K562 (cell line): ENCODE data around the gene ISY1.

ENCODE experiments used
- ATF1 ChIP-seq, 2 experiments: fragments of 450-650 bp in 1 of 2; IDR thresholded peaks; 2 replicates each; pipeline ENCODE4 v1.6.1; 2016; ENCODE audit warnings: missing compliant biosample characterization in 1 of 2, missing genetic modification characterization in 1 of 2
- CTCF ChIP-seq, 3 experiments: IDR thresholded peaks in 2 of 3; conservative IDR thresholded peaks in 1 of 3; 2 replicates each; pipeline ENCODE4 v1.5.1; 2011 to 2012; ENCODE audit warnings: low read length in 3 of 3, mild to moderate bottlenecking in 3 of 3, control low read depth in 2 of 3, improper control_type of control experiment in 1 of 3, inconsistent platforms in 1 of 3, low read depth in 1 of 3, mixed read lengths in 1 of 3, moderate library complexity in 1 of 3; ENCODE audit not compliant: insufficient read depth in 2 of 3
- CXXC5 ChIP-seq: fragments of 250-450 bp; sonication (Bioruptor Pico); IDR thresholded peaks from 2 replicates; pipeline ENCODE4 v1.8.0; 2022; ENCODE audit warnings: inconsistent platforms, mild to moderate bottlenecking, moderate library complexity
- FIP1L1 ChIP-seq: fragments of 200-400 bp; formaldehyde crosslinking; IDR thresholded peaks from 2 replicates; pipeline ENCODE4 v1.6.1; 2018; ENCODE audit warnings: mild to moderate bottlenecking, low read depth, low read length; ENCODE audit not compliant: poor library complexity, severe bottlenecking
- GATAD2B ChIP-seq: fragments of 450-650 bp; IDR thresholded peaks from 2 replicates; pipeline ENCODE4 v1.6.1; 2017; ENCODE audit warnings: mild to moderate bottlenecking, borderline replicate concordance
- SP2 ChIP-seq: IDR thresholded peaks from 2 replicates; pipeline ENCODE4 v1.6.1; 2011; ENCODE audit warnings: mild to moderate bottlenecking, low read depth, low read length, moderate library complexity; ENCODE audit not compliant: poor library complexity, severe bottlenecking; ENCODE audit errors: extremely low read depth
- ZFP36 ChIP-seq: fragments of 150-350 bp; IDR thresholded peaks from 2 replicates; pipeline ENCODE4 v1.6.1; 2018; ENCODE audit warnings: low read length, low read depth; ENCODE audit not compliant: partially characterized antibody

- TF ChIP-seq SP2 (no peak), ZFP36 (no peak), CTCF (IDR thresholded peaks at IDR 0.05 in 2 of 3, conservative IDR thresholded peaks at IDR 0.05 in 1 of 3; ENCODE audit: insufficient read depth in 2 of 3, low read depth in 1 of 3, low read length in 3 of 3) (no peak), CXXC5 (CRISPR knock-in tag) (peak; percentile 89), ATF1 (CRISPR knock-in tag; IDR thresholded peaks at IDR 0.05) (no peak), ATF1 (tag; IDR thresholded peaks at IDR 0.05) (peak; percentile 60), GATAD2B (no peak), FIP1L1 (peak; percentile 25)
Measured at GRCh38 chr3:129183569-129184395, 22.9 kb upstream of the ISY1 start, which contains the start of gene CNBP.
